H9 (cell line): Measurements from ENCODE around the gene CORO2B. TPM values are rescaled to one million over a fixed set of nuclear protein-coding genes. Genes with fewer than 3 reads are reported as not detected.

ENCODE experiments used
- DNase-seq: peaks from one replicate; pipeline ENCODE4 v3.0.0-alpha.2; 2017
- H2AFZ ChIP-seq: one replicate; pipeline ENCODE4 v1.6.1; 2013; ENCODE audit warnings: mild to moderate bottlenecking, low read length, control low read depth, moderate library complexity
- H2AK5ac ChIP-seq: 2 replicates; pipeline ENCODE4 v1.6.1; 2013; ENCODE audit warnings: low read length, control low read depth, mixed read lengths; ENCODE audit not compliant: insufficient read length
- H2BK120ac ChIP-seq: one replicate; pipeline ENCODE4 v1.6.1; 2013; ENCODE audit warnings: low read depth, mild to moderate bottlenecking, low read length, control low read depth, inconsistent platforms; ENCODE audit not compliant: poor library complexity, severe bottlenecking
- H2BK12ac ChIP-seq: 2 replicates; pipeline ENCODE4 v1.6.1; 2013; ENCODE audit warnings: low read length, control low read depth, mixed read lengths, low read depth; ENCODE audit not compliant: insufficient read length
- H2BK15ac ChIP-seq: 2 replicates; pipeline ENCODE4 v1.6.1; 2013; ENCODE audit warnings: low read depth, low read length, control low read depth
- H2BK20ac ChIP-seq: one replicate; pipeline ENCODE4 v1.6.1; 2013; ENCODE audit warnings: low read depth, mild to moderate bottlenecking, low read length, control low read depth, inconsistent platforms; ENCODE audit not compliant: poor library complexity, severe bottlenecking
- H2BK5ac ChIP-seq: 2 replicates; pipeline ENCODE4 v1.6.1; 2013; ENCODE audit warnings: low read length, control low read depth, mixed read lengths; ENCODE audit not compliant: insufficient read length
- H3K14ac ChIP-seq: 2 replicates; pipeline ENCODE4 v1.6.1; 2013; ENCODE audit warnings: low read length, control low read depth; ENCODE audit not compliant: insufficient read depth
- H3K18ac ChIP-seq: 2 replicates; pipeline ENCODE4 v1.6.1; 2013; ENCODE audit warnings: low read depth, mild to moderate bottlenecking, mixed read lengths, low read length, control low read depth; ENCODE audit not compliant: insufficient read length
- H3K23ac ChIP-seq: 2 replicates; pipeline ENCODE4 v1.6.1; 2013; ENCODE audit warnings: low read length, control low read depth, mixed read lengths, low read depth; ENCODE audit not compliant: insufficient read length
- H3K23me2 ChIP-seq: 2 replicates; pipeline ENCODE4 v1.6.1; 2013; ENCODE audit warnings: low read depth, mild to moderate bottlenecking, mixed read lengths, low read length, control low read depth; ENCODE audit not compliant: insufficient read length, poor library complexity, severe bottlenecking
- H3K27ac ChIP-seq: 2 replicates; pipeline ENCODE4 v1.5.1; 2013; ENCODE audit warnings: low read length, control low read depth, mixed read lengths, low read depth; ENCODE audit not compliant: insufficient read length
- H3K27me3 ChIP-seq: 2 replicates; pipeline ENCODE4 v1.6.1; 2013; ENCODE audit warnings: low read length, control low read depth, inconsistent platforms; ENCODE audit not compliant: insufficient read depth
- H3K4ac ChIP-seq: 2 replicates; pipeline ENCODE4 v1.6.1; 2013; ENCODE audit warnings: low read depth, mild to moderate bottlenecking, control low read depth, inconsistent platforms, low read length, moderate library complexity
- H3K4me1 ChIP-seq: 2 replicates; pipeline ENCODE4 v1.6.1; 2013; ENCODE audit warnings: low read length, control low read depth, inconsistent platforms; ENCODE audit not compliant: insufficient read depth
- H3K4me2 ChIP-seq: 2 replicates; pipeline ENCODE4 v1.6.1; 2013; ENCODE audit warnings: low read length, control low read depth, mixed read lengths; ENCODE audit not compliant: insufficient read length, insufficient read depth
- H3K56ac ChIP-seq: 2 replicates; pipeline ENCODE4 v1.6.1; 2013; ENCODE audit warnings: low read depth, mild to moderate bottlenecking, mixed read lengths, low read length, control low read depth; ENCODE audit not compliant: insufficient read length
- H3K79me1 ChIP-seq: 2 replicates; pipeline ENCODE4 v1.6.1; 2013; ENCODE audit warnings: low read depth, mild to moderate bottlenecking, moderate library complexity, low read length, control low read depth, inconsistent platforms; ENCODE audit not compliant: insufficient read depth, poor library complexity, severe bottlenecking
- H3K79me2 ChIP-seq: 2 replicates; pipeline ENCODE4 v1.6.1; 2013; ENCODE audit warnings: low read length, control low read depth, inconsistent platforms; ENCODE audit not compliant: insufficient read depth
- H3K9ac ChIP-seq: 2 replicates; pipeline ENCODE4 v1.6.1; 2013; ENCODE audit warnings: low read length, control low read depth, mixed read lengths; ENCODE audit not compliant: insufficient read length; ENCODE audit errors: extremely low read depth
- H3K9me3 ChIP-seq: one replicate; pipeline ENCODE4 v1.6.1; 2013; ENCODE audit warnings: low read depth, low read length, inconsistent platforms; ENCODE audit not compliant: control insufficient read depth
- H3T11ph ChIP-seq: one replicate; pipeline ENCODE4 v1.6.1; 2013; ENCODE audit warnings: mild to moderate bottlenecking, low read length, control low read depth, inconsistent platforms
- H4K20me1 ChIP-seq: one replicate; pipeline ENCODE4 v1.6.1; 2013; ENCODE audit not compliant: control insufficient read depth, insufficient read length, insufficient read depth
- H4K5ac ChIP-seq: 2 replicates; pipeline ENCODE4 v1.6.1; 2013; ENCODE audit warnings: low read depth, mild to moderate bottlenecking, mixed read lengths, low read length, control low read depth; ENCODE audit not compliant: insufficient read length
- H4K8ac ChIP-seq: replicated peaks from 2 replicates; pipeline ENCODE4 v1.6.1; 2013; ENCODE audit warnings: low read length, control low read depth, mixed read lengths, low read depth; ENCODE audit not compliant: insufficient read length
- H4K91ac ChIP-seq: 2 replicates; pipeline ENCODE4 v1.6.1; 2013; ENCODE audit warnings: low read depth, mild to moderate bottlenecking, moderate library complexity, mixed read lengths, low read length, control low read depth; ENCODE audit not compliant: insufficient read length
- H3K27ac Mint-ChIP-seq, 3 experiments: 2 replicates in 2 of 3; 3 replicates in 1 of 3; pipeline ENCODE4 v1.8.0; 2020 to 2021; ENCODE audit warnings: mixed read lengths in 3 of 3, mild to moderate bottlenecking in 1 of 3, moderate library complexity in 1 of 3
- H3K27me3 Mint-ChIP-seq: 2 replicates; pipeline ENCODE4 v1.8.0; 2021; ENCODE audit warnings: low read depth, mild to moderate bottlenecking, moderate library complexity, mixed read lengths
- H3K36me3 Mint-ChIP-seq, 3 experiments: 2 replicates in 2 of 3; 3 replicates in 1 of 3; pipeline ENCODE4 v1.8.0; 2020 to 2021; ENCODE audit warnings: low read depth in 3 of 3, mixed read lengths in 3 of 3; ENCODE audit not compliant: insufficient read depth in 1 of 3
- H3K4me1 Mint-ChIP-seq, 2 experiments: 2 replicates each; pipeline ENCODE4 v1.8.0; 2020; ENCODE audit warnings: mixed read lengths in 2 of 2
- H3K4me3 Mint-ChIP-seq, 2 experiments: 2 replicates in 1 of 2; 3 replicates in 1 of 2; pipeline ENCODE4 v1.8.0; 2020 to 2021; ENCODE audit warnings: mild to moderate bottlenecking in 2 of 2, mixed read lengths in 2 of 2, moderate library complexity in 1 of 2
- H3K9me3 Mint-ChIP-seq, 2 experiments: 2 replicates in 1 of 2; 3 replicates in 1 of 2; pipeline ENCODE4 v1.8.0; 2020; ENCODE audit warnings: mild to moderate bottlenecking in 2 of 2, mixed read lengths in 2 of 2, moderate library complexity in 1 of 2
- WGBS: extraction: QIAGEN DNeasy Blood & Tissue Kit; methylation state at CpG from one replicate; pipeline ENCODE4 v1.1.7; 2013; ENCODE audit warnings: missing lambda C conversion rate, low lambda C conversion rate, mixed read lengths; ENCODE audit not compliant: insufficient read length; ENCODE audit errors: extremely low coverage; 5-methylcytosine and 5-hydroxymethylcytosine counted together
- total RNA-seq: library from RNA; stranded (reverse); gene quantifications from 2 replicates; pipeline ENCODE4 v1.2.1, GENCODE V29; 2021
- TF ChIP-seq, protein P1 (sequence below): fragments of 200-600 bp; sonication (generic); conservative IDR thresholded peaks from 3 replicates; pipeline ENCODE4 v1.8.0; 2021; ENCODE audit warnings: antibody characterized with exemption, mild to moderate bottlenecking

CORO2B gene
- total RNA-seq, 1 experiment from 2014 or later, result 3.1 TPM

DNA sequence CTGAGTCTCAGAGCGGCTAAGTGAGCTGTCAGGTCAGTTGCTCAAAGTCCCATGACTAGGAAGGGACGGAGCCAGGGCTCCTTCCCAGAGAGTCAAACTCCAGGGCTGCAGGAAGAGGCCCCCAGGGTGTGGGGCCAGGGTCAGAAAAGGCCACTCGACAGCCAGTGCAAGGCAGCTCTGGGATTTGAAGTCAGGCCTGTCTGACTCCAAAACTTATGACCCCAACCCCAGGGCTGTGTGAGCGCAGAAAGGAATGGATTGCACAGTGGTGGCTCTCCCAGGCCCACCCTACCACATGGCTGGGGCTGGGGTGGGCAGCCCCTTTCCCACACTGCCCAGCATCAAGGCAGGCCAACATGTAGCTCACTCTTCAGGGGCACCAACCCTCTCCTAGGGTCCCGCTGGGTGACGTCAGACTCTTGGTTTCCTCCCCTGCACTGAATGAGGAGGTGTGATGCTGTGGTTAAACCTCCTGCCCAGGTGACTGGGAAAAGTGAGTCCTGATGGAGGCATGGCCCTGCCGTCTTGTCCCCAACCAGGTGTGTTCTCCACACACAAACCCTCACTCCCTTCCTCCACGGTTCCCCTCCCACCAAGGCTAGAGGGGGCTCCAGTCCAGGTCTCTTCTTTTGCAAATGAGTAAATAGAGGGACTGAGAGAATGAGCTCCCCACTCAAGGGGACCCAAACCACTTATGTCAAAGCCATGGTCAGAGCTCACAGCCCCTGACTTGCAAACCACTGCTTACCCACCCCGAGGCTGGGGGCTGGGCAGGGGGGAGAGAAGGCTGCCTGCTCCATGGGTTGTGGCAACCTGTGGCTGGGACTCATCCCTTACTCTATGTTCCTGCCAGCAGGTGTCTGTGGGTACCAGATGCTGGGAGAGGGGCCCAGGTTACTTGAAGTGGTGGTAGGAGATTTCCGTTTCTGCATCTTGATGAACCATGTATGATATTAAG lies 23.8 kb upstream of the CORO2B start:
- peak overlapping the region in 1 of 3 experiments; percentile 83; a peak in 1 of 7 replicates for H3K27ac Mint-ChIP-seq
- Histone ChIP-seq H4K5ac (no peak overlapping the region), H3K79me2 (no peaks in the 10 kb centered on the region), H3K23me2 (peaks cover 15% of the 10 kb centered on the region), H3K56ac (no peak overlapping the region), H4K8ac (no peak overlapping the region), H3K79me1 (no peaks in the 10 kb centered on the region), H3K4ac (no peak overlapping the region), H2AFZ (no peak overlapping the region), H2BK15ac (no peak overlapping the region), H4K91ac (no peak overlapping the region), H3K9me3 (no peaks in the 10 kb centered on the region), H3K4me2 (no peak overlapping the region), H2BK12ac (no peak overlapping the region), H3K4me1 (peaks cover 4% of the 10 kb centered on the region; the same call in 1 of the 2 replicates), H3K14ac (no peak overlapping the region), H2BK5ac (no peak overlapping the region), H2AK5ac (no peak overlapping the region), H3K9ac (no peak overlapping the region), H3T11ph (no peak overlapping the region), H3K27me3 (no peaks in the 10 kb centered on the region; the same call in 1 of the 2 replicates), H3K23ac (no peak overlapping the region), H3K27ac (no peak overlapping the region), H3K18ac (no peak overlapping the region), H2BK20ac (no peak overlapping the region), H2BK120ac (no peak overlapping the region), H4K20me1 (no peaks in the 10 kb centered on the region)
- DNase-seq, result peak; percentile 25
- no peak overlapping the region for H3K4me3 Mint-ChIP-seq
- peaks cover 36% of the 10 kb centered on the region for H3K27me3 Mint-ChIP-seq
- WGBS, result no CpG with 5 or more reads among the region's 10 CpGs
- H3K36me3 Mint-ChIP-seq, result no peaks in the 10 kb centered on the region
- peaks cover 19 to 21% of the 10 kb centered on the region in 2 experiments for H3K4me1 Mint-ChIP-seq
- TF ChIP-seq, protein P1, sequence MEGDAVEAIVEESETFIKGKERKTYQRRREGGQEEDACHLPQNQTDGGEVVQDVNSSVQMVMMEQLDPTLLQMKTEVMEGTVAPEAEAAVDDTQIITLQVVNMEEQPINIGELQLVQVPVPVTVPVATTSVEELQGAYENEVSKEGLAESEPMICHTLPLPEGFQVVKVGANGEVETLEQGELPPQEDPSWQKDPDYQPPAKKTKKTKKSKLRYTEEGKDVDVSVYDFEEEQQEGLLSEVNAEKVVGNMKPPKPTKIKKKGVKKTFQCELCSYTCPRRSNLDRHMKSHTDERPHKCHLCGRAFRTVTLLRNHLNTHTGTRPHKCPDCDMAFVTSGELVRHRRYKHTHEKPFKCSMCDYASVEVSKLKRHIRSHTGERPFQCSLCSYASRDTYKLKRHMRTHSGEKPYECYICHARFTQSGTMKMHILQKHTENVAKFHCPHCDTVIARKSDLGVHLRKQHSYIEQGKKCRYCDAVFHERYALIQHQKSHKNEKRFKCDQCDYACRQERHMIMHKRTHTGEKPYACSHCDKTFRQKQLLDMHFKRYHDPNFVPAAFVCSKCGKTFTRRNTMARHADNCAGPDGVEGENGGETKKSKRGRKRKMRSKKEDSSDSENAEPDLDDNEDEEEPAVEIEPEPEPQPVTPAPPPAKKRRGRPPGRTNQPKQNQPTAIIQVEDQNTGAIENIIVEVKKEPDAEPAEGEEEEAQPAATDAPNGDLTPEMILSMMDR, result no peak
- H3K9me3 Mint-ChIP-seq, result peaks cover 0 to 3% of the 10 kb centered on the region in 2 experiments; a peak in 1 of 5 replicates
